ENCODE results near the gene ING1. TPM values are rescaled to one million over a fixed set of nuclear protein-coding genes. Genes with fewer than 3 reads are reported as not detected.

ING1 gene, protein sequence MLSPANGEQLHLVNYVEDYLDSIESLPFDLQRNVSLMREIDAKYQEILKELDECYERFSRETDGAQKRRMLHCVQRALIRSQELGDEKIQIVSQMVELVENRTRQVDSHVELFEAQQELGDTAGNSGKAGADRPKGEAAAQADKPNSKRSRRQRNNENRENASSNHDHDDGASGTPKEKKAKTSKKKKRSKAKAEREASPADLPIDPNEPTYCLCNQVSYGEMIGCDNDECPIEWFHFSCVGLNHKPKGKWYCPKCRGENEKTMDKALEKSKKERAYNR
- 11.8 and 14.9 TPM in 2 replicates for total RNA-seq

DNA sequence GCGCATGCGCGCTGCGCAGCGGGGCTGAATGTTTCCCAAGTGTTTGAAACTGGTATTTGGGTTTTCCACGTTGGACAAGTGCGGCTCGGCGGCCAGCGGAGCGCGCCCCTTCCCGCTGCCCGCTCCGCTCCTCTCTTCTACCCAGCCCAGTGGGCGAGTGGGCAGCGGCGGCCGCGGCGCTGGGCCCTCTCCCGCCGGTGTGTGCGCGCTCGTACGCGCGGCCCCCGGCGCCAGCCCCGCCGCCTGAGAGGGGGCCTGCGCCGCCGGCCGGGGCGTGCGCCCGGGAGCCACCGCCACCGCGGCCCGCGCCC lies at the start of gene ING1:
TSS of gene ING1 (plus strand) at position 59 of the 311 bp plus-strand sequence. CDS start 450 bp downstream, outside the sequence.

DNA sequence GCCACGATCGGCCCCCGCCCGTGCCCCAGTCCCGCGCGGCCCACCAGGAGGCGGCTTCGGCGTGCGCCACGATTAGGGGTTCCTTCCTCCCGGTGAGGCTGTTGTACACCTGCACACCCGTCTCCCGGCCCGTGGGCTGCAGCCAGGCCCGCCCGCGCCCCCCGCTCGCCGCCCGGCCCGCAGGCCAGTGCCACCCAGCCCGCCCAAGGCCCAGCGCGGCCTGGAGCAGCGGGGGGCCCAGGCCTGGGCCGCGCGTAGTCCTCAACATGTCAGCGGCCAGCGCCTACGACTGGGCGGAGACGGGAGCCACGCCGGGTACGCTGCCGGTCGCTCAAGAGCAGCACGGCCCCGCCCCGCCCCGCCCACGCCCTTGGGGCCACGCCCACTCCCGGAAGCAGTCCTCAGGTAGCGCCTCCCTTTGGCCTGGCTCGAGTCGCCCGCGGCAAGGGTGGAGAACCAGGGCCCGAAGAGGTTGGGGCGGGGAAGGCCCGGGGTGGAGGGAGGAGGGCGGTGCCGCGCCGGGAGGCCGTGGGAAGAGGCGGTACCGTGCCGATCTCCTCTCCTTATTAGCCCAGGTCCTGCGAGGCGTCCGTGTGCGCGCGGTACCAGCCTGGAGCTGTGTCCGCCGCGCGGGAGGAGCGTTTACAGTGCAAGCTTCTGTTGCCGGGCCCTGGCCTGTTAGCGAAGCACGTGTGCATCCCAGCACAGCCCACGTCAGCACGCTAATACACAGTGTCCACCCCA lies 7.5 kb upstream of the ING1 start, which contains the start of gene CARS2:
TSS of gene CARS2 (minus strand) at position 291 of the 744 bp plus-strand sequence. CDS start at position 268, 23 bp downstream.

Other genes with a start within 250 kb of the ING1 start
- 1.5 and 1.6 TPM in 2 replicates for gene RAB20, start 152.0 kb upstream of the ING1 start, total RNA-seq
- gene NAXD, start 98.2 kb upstream of the ING1 start, total RNA-seq = 23.9 and 25.4 TPM in 2 replicates
- gene CARS2, start 7.6 kb upstream of the ING1 start, total RNA-seq = 32.5 and 43.7 TPM in 2 replicates
- 71.8 and 78.3 TPM in 2 replicates for gene ANKRD10, start 201.4 kb downstream of the ING1 start, total RNA-seq

Measured in dermis lymphatic vessel endothelial cell (primary cell).